IMR-90 (cell line): ENCODE measurements around the gene TRPC1. TPM values are rescaled to one million over a fixed set of nuclear protein-coding genes. Genes with fewer than 3 reads are reported as not detected.

Source experiments
- ATAC-seq: fragments of 200-7000 bp; cut with Tn5 transposase; 2 replicates; pipeline ENCODE4 v1.9.1; 2020; ENCODE audit warnings: low read depth, mild to moderate bottlenecking, moderate library complexity
- BruUV-seq: library from RNA; stranded (reverse); fragments of 400-500 nt; replicated peaks from 2 replicates; lab custom pipeline; 2021; lab: Mats Ljungman, UMichigan
- CTCF ChIA-PET: fragments of 300-600 bp; formaldehyde crosslinking; extraction: SDS; loops from one replicate; lab custom pipeline; 2021; ENCODE audit warnings: antibody characterized with exemption; lab: Yijun Ruan, JAX
- POLR2A ChIA-PET: fragments of 300-600 bp; sonication (Branson Sonifier 250); formaldehyde crosslinking; loops from one replicate; lab custom pipeline; 2022; ENCODE audit warnings: antibody characterized with exemption; ENCODE audit not compliant: unreplicated experiment; lab: Charles Lee
- DNase-seq: peaks from one replicate; pipeline ENCODE4 v3.0.0; 2013
- H2AFZ ChIP-seq: replicated peaks from 2 replicates; pipeline ENCODE3; 2013; ENCODE audit warnings: low read length, mild to moderate bottlenecking; ENCODE audit not compliant: poor library complexity
- H2AK5ac ChIP-seq: 2 replicates; pipeline ENCODE4 v1.6.1; 2013; ENCODE audit warnings: low read depth, low read length, inconsistent platforms
- H2AK9ac ChIP-seq: replicated peaks from 2 replicates; pipeline ENCODE3; 2013; ENCODE audit warnings: mild to moderate bottlenecking, low read depth, low read length, moderate library complexity; ENCODE audit not compliant: poor library complexity
- H2BK120ac ChIP-seq: 2 replicates; pipeline ENCODE4 v1.6.1; 2013; ENCODE audit warnings: low read depth, low read length, inconsistent platforms
- H2BK15ac ChIP-seq: 3 replicates; pipeline ENCODE4 v1.6.1; 2013; ENCODE audit warnings: low read depth, low read length, inconsistent platforms
- H2BK20ac ChIP-seq: 2 replicates; pipeline ENCODE4 v1.6.1; 2013; ENCODE audit warnings: low read depth, mild to moderate bottlenecking, inconsistent platforms, low read length, moderate library complexity
- H2BK5ac ChIP-seq: 2 replicates; pipeline ENCODE4 v1.6.1; 2013; ENCODE audit warnings: mild to moderate bottlenecking, low read depth, low read length, inconsistent platforms; ENCODE audit not compliant: poor library complexity, severe bottlenecking
- H3K14ac ChIP-seq: replicated peaks from 2 replicates; pipeline ENCODE4 v1.6.1; 2013; ENCODE audit warnings: low read depth, low read length, inconsistent platforms
- H3K18ac ChIP-seq: 2 replicates; pipeline ENCODE4 v1.6.1; 2013; ENCODE audit warnings: low read depth, low read length, control low read depth
- H3K23ac ChIP-seq: 2 replicates; pipeline ENCODE4 v1.6.1; 2013; ENCODE audit warnings: low read depth, low read length, inconsistent platforms
- H3K27ac ChIP-seq: 2 replicates; pipeline ENCODE4 v1.5.1; 2013; ENCODE audit warnings: mild to moderate bottlenecking, control low read depth, low read length; ENCODE audit not compliant: insufficient read depth
- H3K27me3 ChIP-seq: 2 replicates; pipeline ENCODE4 v1.6.1; 2013; ENCODE audit warnings: low read length; ENCODE audit not compliant: control insufficient read depth, insufficient read depth
- H3K36me3 ChIP-seq: 2 replicates; pipeline ENCODE4 v1.6.1; 2013; ENCODE audit warnings: low read length, mixed read lengths; ENCODE audit not compliant: control insufficient read depth, insufficient read depth
- H3K4ac ChIP-seq: 2 replicates; pipeline ENCODE4 v1.6.1; 2013; ENCODE audit warnings: low read depth, low read length, inconsistent platforms
- H3K4me1 ChIP-seq: 2 replicates; pipeline ENCODE4 v1.6.1; 2013; ENCODE audit warnings: low read length, mixed read lengths; ENCODE audit not compliant: control insufficient read depth, insufficient read depth
- H3K4me2 ChIP-seq: 2 replicates; pipeline ENCODE4 v1.6.1; 2013; ENCODE audit warnings: low read depth, mild to moderate bottlenecking, control low read depth, low read length, moderate library complexity
- H3K4me3 ChIP-seq: 2 replicates; pipeline ENCODE4 v1.5.1; 2013; ENCODE audit warnings: low read depth, mild to moderate bottlenecking, control low read depth, low read length, moderate library complexity; ENCODE audit not compliant: insufficient read depth
- H3K56ac ChIP-seq: 2 replicates; pipeline ENCODE4 v1.6.1; 2013; ENCODE audit warnings: low read length, inconsistent platforms; ENCODE audit not compliant: insufficient read depth; ENCODE audit errors: extremely low read depth
- H3K79me1 ChIP-seq, 2 experiments: 2 replicates each; pipeline ENCODE4 v1.6.1; 2013; ENCODE audit warnings: low read length in 2 of 2, inconsistent platforms in 1 of 2, low read depth in 1 of 2
- H3K9ac ChIP-seq: 2 replicates; pipeline ENCODE4 v1.6.1; 2013; ENCODE audit warnings: low read depth, low read length, control low read depth
- H3K9me1 ChIP-seq: 2 replicates; pipeline ENCODE4 v1.6.1; 2013; ENCODE audit warnings: low read length, inconsistent platforms; ENCODE audit not compliant: insufficient read depth
- H3K9me3 ChIP-seq: 2 replicates; pipeline ENCODE4 v1.6.1; 2013; ENCODE audit warnings: low read length; ENCODE audit not compliant: control insufficient read depth, insufficient read depth
- H4K20me1 ChIP-seq: 2 replicates; pipeline ENCODE4 v1.6.1; 2013; ENCODE audit warnings: low read length, inconsistent platforms; ENCODE audit not compliant: insufficient read depth
- H4K5ac ChIP-seq: 2 replicates; pipeline ENCODE4 v1.6.1; 2013; ENCODE audit warnings: mild to moderate bottlenecking, low read depth, low read length, control low read depth
- H4K8ac ChIP-seq, 2 experiments: 2 replicates each; pipeline ENCODE4 v1.6.1; 2013; ENCODE audit warnings: low read depth in 2 of 2, low read length in 2 of 2, control low read depth in 1 of 2, inconsistent platforms in 1 of 2
- H4K91ac ChIP-seq: 2 replicates; pipeline ENCODE4 v1.6.1; 2013; ENCODE audit warnings: low read depth, low read length, inconsistent platforms; ENCODE audit not compliant: insufficient read depth
- CEBPB ChIP-seq: IDR thresholded peaks from 2 replicates; pipeline ENCODE4 v1.6.1; 2012; ENCODE audit warnings: low read depth, low read length, improper control_type of control experiment
- CTCF ChIP-seq: conservative IDR thresholded peaks from 2 replicates; pipeline ENCODE4 v1.5.1; 2012; ENCODE audit warnings: mild to moderate bottlenecking, low read depth, low read length, improper control_type of control experiment
- FOS ChIP-seq: fragments of 150-350 bp; IDR thresholded peaks from 2 replicates; pipeline ENCODE4 v1.6.1; 2016; ENCODE audit warnings: low read depth, low read length
- MAFK ChIP-seq: IDR thresholded peaks from 2 replicates; pipeline ENCODE4 v1.6.1; 2012; ENCODE audit warnings: low read depth, low read length, improper control_type of control experiment
- MAZ ChIP-seq: IDR thresholded peaks from 2 replicates; pipeline ENCODE4 v1.6.1; 2012; ENCODE audit warnings: low read depth, mild to moderate bottlenecking, low read length, improper control_type of control experiment, moderate library complexity, borderline replicate concordance
- MXI1 ChIP-seq: IDR thresholded peaks from 2 replicates; pipeline ENCODE4 v1.6.1; 2012; ENCODE audit warnings: low read depth, mild to moderate bottlenecking, low read length, moderate library complexity, borderline replicate concordance
- NFE2L2 ChIP-seq: fragments of 150-350 bp; IDR thresholded peaks from 2 replicates; pipeline ENCODE4 v1.6.1; 2016; ENCODE audit warnings: low read depth, mild to moderate bottlenecking, low read length
- POLR2A ChIP-seq: IDR thresholded peaks from 2 replicates; pipeline ENCODE4 v1.6.1; 2012; ENCODE audit warnings: mild to moderate bottlenecking, low read depth, low read length
- RAD21 ChIP-seq: IDR thresholded peaks from 2 replicates; pipeline ENCODE4 v1.6.1; 2012; ENCODE audit warnings: low read length, improper control_type of control experiment
- RCOR1 ChIP-seq: IDR thresholded peaks from 2 replicates; pipeline ENCODE4 v1.6.1; 2012; ENCODE audit warnings: mild to moderate bottlenecking, low read length, improper control_type of control experiment; ENCODE audit not compliant: insufficient replicate concordance
- RFX5 ChIP-seq: IDR thresholded peaks from 2 replicates; pipeline ENCODE4 v1.8.0; 2012; ENCODE audit warnings: low read depth, mild to moderate bottlenecking, low read length, moderate library complexity
- SMC3 ChIP-seq: fragments of 150-350 bp; IDR thresholded peaks from 2 replicates; pipeline ENCODE4 v1.6.1; 2016; ENCODE audit warnings: low read depth, mild to moderate bottlenecking, antibody characterized with exemption, low read length, moderate library complexity
- dilution Hi-C: fragments of 300-500 bp; cut with HindIII; formaldehyde crosslinking; loops from one replicate; pipeline ENCODE4 v1.14.3; 2018; ENCODE audit warnings: low sequenced_read_pairs; ENCODE audit not compliant: unreplicated experiment
- in situ Hi-C: fragments of 300-500 bp; cut with MboI; formaldehyde crosslinking; loops from 3 replicates; pipeline ENCODE4 v1.14.3; 2019; ENCODE audit warnings: low sequenced_read_pairs, inconsistent platforms, mixed read lengths
- intact Hi-C: fragments of 100-400 bp; cut with micrococcal nuclease; formaldehyde crosslinking; loops from 2 replicates; pipeline ENCODE4 v1.10.0; 2022
- polyA plus RNA-seq, 3 experiments: library from polyadenylated mRNA; depleted of rRNA; stranded (reverse); fragments of >200 nt; gene quantifications; 2 replicates each; pipeline ENCODE4 v1.2.3, GENCODE V29; 2012; ENCODE audit warnings: low replicate concordance in 1 of 3
- total RNA-seq: library from RNA; depleted of rRNA; stranded (reverse); fragments of >200 nt; gene quantifications from 2 replicates; pipeline ENCODE4 v1.2.3, GENCODE V29; 2012
- TF ChIP-seq, protein P1 (sequence below): fragments of 150-350 bp; IDR thresholded peaks from 2 replicates; pipeline ENCODE4 v1.6.1; 2017; ENCODE audit warnings: mild to moderate bottlenecking, antibody characterized with exemption, low read length, low read depth
- TF ChIP-seq, protein P2 (sequence below): fragments of 150-350 bp; IDR thresholded peaks from 2 replicates; pipeline ENCODE4 v1.6.1; 2016; ENCODE audit warnings: low read depth, mild to moderate bottlenecking, low read length, moderate library complexity, borderline replicate concordance

The TRPC1 gene
- total and polyA plus RNA-seq, 2 of the 4 experiments (the other 2 are of a cell fraction), result 5.9 to 7.2 TPM

DNA sequence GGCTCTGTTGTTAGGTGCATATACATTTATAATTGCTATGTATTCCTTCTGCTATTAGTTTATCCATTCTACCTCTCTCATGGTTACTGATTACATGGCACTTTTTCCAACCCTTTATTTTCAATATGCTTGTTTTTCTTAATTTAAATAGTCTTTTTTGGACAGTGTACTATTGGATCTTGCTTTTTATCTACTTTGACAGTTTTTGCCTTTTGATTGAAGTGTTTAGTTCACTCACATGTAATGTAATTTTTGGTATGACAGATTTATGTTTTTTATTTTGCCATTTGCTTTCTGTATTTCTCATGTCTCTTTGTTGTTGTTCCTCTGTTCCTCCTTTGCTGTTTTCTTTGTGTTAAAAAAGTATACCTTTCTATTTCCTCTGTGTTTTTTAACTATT lies 44.5 kb downstream of the TRPC1 start:
- no peak overlapping the region for H2BK5ac ChIP-seq
- H3K23ac ChIP-seq, result no peak overlapping the region
- no peak overlapping the region for H4K5ac ChIP-seq
- no peak overlapping the region for H3K4me2 ChIP-seq
- no peak overlapping the region for H4K8ac ChIP-seq
- no peaks in the 10 kb centered on the region for H3K27me3 ChIP-seq
- H3K79me1 ChIP-seq, result no peaks in the 10 kb centered on the region
- H2AFZ ChIP-seq, result no peak overlapping the region
- H3K4me3 ChIP-seq, result no peak overlapping the region
- TF ChIP-seq, protein P1, sequence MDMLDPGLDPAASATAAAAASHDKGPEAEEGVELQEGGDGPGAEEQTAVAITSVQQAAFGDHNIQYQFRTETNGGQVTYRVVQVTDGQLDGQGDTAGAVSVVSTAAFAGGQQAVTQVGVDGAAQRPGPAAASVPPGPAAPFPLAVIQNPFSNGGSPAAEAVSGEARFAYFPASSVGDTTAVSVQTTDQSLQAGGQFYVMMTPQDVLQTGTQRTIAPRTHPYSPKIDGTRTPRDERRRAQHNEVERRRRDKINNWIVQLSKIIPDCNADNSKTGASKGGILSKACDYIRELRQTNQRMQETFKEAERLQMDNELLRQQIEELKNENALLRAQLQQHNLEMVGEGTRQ, result no peak
- TF ChIP-seq, protein P2, sequence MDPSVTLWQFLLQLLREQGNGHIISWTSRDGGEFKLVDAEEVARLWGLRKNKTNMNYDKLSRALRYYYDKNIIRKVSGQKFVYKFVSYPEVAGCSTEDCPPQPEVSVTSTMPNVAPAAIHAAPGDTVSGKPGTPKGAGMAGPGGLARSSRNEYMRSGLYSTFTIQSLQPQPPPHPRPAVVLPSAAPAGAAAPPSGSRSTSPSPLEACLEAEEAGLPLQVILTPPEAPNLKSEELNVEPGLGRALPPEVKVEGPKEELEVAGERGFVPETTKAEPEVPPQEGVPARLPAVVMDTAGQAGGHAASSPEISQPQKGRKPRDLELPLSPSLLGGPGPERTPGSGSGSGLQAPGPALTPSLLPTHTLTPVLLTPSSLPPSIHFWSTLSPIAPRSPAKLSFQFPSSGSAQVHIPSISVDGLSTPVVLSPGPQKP, result no peak
- no peak for TF ChIP-seq CEBPB
- TF ChIP-seq FOS, result no peak
- TF ChIP-seq RFX5, result no peak
- TF ChIP-seq SMC3, result no peak
- no peak for TF ChIP-seq MXI1
- TF ChIP-seq NFE2L2, result no peak
- TF ChIP-seq RCOR1, result no peak
- TF ChIP-seq RAD21, result no peak
- TF ChIP-seq CTCF, result no peak
- TF ChIP-seq MAFK, result no peak
- TF ChIP-seq POLR2A, result no peak
- TF ChIP-seq MAZ, result no peak
- no peak overlapping the region for H2AK5ac ChIP-seq
- no TSS peak for BruUV-seq
- H2BK20ac ChIP-seq, result no peak overlapping the region
- CTCF ChIA-PET, result no interaction called here
- intact Hi-C loops (no loop called here), in situ Hi-C loops (no loop called here), dilution Hi-C loops (no loop called here)
- no peak overlapping the region for H3K9ac ChIP-seq
- no peak overlapping the region for H3K56ac ChIP-seq
- H3K4me1 ChIP-seq, result no peaks in the 10 kb centered on the region
- H3K27ac ChIP-seq, result no peak overlapping the region
- H4K20me1 ChIP-seq, result no peaks in the 10 kb centered on the region
- no peaks in the 10 kb centered on the region for H3K9me1 ChIP-seq
- no peak overlapping the region for H2BK120ac ChIP-seq
- POLR2A ChIA-PET, result no interaction called here
- ATAC-seq, result no peak
- no peak overlapping the region for H3K14ac ChIP-seq
- H3K36me3 ChIP-seq, result no peaks in the 10 kb centered on the region
- H2AK9ac ChIP-seq, result no peak overlapping the region
- no peak overlapping the region for H3K4ac ChIP-seq
- no peak overlapping the region for H2BK15ac ChIP-seq
- no peak overlapping the region for H3K18ac ChIP-seq
- no peak for DNase-seq
- no peaks in the 10 kb centered on the region; the same call in 1 of the 2 replicates for H3K9me3 ChIP-seq
- no peak overlapping the region for H4K91ac ChIP-seq
